HG02798 (cell line): ENCODE results near the gene IRGC.

ENCODE experiments used
- ATAC-seq: cut with Tn5 transposase; IDR thresholded peaks from one replicate; pipeline ENCODE4 v1.9.1; 2021; ENCODE audit warnings: mild to moderate bottlenecking; ENCODE audit not compliant: unreplicated experiment, poor library complexity

IRGC gene

GRCh38 chr19:43690890-43691289 lies 25.0 kb upstream of the IRGC start:
- no peak for ATAC-seq

GRCh38 chr19:43691755-43692154 lies 24.1 kb upstream of the IRGC start:
- ATAC-seq, result no peak

GRCh38 chr19:43692385-43692784 lies 23.5 kb upstream of the IRGC start:
- ATAC-seq, result no peak

- no peak for ATAC-seq
Observed at GRCh38 chr19:43692877-43693276, 23.0 kb upstream of the IRGC start.

GRCh38 chr19:43694553-43694952 lies 21.3 kb upstream of the IRGC start:
- ATAC-seq, result no peak

- no peak for ATAC-seq
Observed at GRCh38 chr19:43695985-43696704, 19.7 kb upstream of the IRGC start.

DNA sequence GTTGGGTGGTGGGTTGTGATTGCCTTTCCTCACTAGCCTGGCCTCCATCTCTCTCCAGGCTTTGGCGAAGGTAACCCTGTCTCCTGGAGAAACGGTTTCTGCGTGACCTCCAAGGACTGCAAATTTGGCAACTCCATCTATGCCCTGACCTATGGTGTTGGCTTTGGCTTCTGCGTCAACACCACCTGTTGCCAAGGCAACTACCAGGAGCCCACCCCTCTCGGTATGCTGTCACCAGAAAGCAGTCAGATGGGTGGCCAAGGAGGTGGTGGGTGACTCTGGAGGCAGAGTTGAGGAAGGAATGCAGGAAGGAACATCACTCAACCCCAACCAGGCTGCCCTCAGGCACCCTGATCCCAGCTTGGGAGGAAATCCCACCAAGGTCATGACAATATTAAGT lies 18.6 kb upstream of the IRGC start:
- ATAC-seq, result no peak

- no peak for ATAC-seq
Observed at GRCh38 chr19:43699506-43700394, 16.1 kb upstream of the IRGC start.

DNA sequence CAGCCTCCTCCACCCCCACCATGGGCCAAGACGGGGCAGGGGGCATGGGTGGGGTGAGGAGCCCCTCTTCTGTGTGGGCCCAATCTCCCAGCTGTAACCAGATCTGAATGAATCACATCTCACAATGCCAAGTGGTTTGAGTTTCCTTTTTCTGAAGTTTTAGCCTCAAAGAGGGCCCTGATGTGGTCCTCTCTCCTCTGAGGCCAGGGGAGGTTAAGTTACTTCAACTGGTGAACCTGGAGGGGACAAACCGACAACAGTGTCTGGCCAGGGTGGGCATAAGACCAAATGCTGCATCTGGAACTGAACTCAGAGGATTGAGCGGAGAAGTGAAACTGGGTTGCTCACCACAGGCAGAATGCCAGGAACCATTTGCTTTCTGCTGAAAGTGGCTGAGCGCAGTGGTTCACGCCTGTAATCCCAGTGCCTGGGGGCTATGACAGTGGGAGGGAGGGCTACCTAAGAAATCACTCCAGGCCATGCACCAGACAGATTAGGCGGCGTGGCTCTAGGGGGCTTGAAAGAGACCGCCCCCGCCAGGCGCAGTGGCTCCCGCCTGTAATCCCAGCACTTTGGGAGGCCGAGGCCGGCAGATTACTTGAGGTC lies 15.4 kb upstream of the IRGC start:
- no peak for ATAC-seq

DNA sequence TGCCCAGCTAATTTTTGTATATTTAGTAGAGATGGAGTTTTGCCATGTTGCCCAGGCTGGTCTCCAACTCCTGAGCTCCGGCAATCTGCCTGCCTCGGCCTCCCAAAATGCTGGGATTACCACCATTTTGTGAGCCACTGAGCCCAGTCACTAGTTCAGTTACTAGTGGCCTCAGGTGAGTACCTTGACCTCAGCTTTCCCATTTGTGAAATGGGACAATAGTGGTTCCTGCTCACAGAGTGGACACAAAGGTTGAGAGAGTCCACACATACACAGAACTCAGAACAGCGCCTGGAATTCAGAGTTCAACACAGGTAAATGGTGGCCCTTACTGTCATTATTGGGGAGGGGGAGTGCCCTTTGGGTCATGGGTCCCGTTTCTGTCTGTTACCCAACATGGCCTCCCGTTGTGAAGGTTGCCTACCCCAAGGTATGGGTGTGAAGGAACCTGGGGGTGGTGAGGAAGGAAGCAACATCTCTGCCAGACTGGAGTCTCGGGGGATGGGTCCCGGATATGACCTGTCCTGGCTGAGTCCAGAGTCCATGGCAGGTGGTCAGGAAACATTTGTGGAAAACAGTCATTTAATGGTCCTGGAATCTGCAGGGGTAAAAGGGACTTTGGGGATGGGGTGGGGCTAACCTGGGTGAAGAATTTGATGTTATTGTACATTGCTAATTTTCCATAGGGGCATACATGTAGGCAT lies 11.7 kb upstream of the IRGC start:
- ATAC-seq, result no peak

DNA sequence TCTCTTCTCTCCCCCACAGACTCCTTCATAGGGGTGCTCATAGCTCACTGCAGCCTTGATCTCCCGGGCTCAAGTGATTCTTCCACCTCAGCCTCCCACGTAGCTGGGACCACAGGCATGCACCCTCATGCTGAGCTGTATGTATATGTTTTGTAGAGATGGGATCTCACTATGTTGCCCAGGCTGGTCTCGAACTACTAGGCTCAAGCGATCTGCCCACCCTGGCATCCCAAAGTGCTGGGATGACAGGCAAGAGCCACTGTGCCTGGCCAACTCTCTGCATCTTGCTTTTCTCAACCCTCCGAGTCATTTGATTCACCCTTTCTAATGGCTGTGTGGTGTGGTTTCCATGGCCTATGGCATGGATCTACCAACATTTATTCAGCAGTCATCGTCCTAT lies 10.1 kb upstream of the IRGC start:
- ATAC-seq, result no peak

DNA sequence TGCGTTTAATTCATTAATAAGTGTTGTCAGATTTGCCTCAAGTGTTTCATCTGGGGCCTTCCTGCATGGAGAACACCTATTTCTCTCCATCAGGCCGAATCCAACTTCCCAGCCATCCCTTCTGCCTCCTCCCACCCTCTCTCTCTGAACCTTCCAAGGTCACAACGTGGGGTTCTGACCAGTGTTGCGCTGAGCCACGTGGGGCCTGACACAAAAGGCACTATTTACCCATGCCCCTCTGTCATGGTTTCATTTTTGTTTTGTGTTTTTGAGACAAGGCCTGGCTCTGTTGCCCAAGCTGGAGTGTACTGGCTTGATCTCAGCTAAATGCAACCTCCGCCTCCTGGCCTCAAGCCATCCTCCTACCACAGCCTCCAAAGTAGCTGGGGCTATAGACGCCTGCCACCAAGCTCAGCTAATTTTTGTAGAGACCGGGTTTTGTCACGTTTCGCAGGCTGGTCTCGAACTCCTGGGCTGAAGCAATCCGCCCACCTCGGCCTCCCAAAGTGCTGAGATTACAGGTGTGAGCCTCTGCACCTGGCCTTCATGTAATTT lies 8.6 kb upstream of the IRGC start:
- no peak for ATAC-seq

DNA sequence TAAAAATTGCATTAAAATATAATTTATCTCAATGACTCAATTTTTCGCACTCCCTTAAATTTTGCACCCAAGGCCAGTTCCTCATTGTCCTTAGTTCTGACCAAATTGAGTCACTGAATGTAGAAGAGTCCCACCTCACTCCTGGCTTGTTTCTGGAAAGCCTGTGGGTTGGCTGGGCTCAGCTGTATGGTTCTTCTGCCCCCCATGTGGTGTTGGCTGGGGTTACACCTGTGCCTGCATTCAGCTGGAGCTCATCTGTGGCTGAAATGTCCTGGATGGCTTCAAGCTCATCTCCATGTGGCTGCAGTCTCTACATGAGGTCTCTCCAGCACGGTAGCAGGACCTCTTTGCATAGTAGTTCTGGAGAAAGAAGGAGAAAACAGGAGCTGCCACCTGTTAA lies 7.2 kb upstream of the IRGC start:
- ATAC-seq, result no peak

- ATAC-seq, result no peak
Observed at GRCh38 chr19:43711751-43712355, 4.0 kb upstream of the IRGC start.

DNA sequence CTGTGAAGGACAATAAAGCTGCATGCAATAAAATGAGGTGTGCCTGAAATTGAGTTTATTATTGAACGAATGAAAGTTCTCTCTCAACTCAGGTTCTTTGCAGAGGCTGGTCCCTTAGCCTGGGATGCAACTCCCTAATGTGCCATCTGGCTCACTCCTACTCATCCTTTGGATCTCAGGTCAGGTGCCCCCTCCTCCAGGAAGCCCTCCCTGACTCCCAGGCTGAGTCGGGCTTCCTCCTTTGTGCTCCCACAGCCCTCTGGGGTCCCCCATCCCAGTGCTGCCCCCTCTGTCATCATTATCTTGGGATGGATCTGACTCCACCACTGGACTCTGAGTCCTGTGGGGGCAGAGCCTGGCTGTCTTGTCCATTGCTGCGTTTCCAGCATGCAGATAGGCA lies 2.7 kb upstream of the IRGC start:
- no peak for ATAC-seq

GRCh38 chr19:43718627-43719377 lies 2.9 kb downstream of the IRGC start:
- ATAC-seq, result no peak

DNA sequence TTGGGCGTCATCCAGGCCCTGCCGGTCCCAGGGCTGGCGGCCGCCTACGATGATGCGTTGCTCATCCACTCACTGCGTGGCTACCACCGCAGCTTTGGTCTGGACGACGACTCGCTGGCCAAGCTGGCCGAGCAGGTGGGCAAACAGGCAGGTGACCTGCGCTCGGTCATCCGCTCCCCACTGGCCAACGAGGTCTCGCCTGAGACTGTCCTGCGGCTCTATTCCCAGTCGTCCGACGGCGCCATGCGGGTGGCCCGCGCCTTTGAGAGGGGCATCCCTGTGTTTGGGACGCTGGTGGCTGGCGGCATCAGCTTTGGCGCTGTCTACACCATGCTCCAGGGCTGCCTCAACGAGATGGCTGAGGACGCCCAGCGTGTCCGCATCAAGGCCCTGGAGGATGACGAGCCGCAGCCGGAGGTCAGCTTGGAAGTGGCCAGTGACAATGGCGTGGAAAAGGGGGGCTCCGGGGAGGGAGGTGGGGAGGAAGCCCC lies 3.5 kb downstream of the IRGC start:
- ATAC-seq, result no peak

GRCh38 chr19:43719918-43720317 lies 4.0 kb downstream of the IRGC start:
- ATAC-seq, result no peak

- ATAC-seq, result no peak
Observed at GRCh38 chr19:43720936-43721335, 5.1 kb downstream of the IRGC start.
